Measurements from ENCODE around the gene SHISA6.

SHISA6 gene

DNA sequence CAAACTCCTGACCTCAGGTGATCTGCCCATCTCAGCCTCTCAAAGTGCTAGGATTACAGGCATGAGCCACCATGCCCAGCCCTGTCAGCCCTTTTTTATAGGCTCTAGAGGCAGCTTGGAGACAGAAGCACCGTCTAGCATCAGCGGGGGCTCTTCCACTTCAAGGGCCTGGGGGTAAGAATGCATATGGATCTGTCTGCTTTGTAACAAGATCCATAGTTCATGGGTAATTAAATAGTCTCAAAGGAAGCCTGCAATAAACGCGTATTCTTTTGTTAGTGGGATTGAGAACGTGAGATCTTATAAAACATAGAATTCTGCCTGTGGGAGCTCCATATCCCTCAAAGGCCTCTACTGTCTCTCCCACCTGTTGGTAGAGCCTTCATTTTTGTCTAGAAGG lies 142.1 kb downstream of the SHISA6 start:
- H3K27me3 ChIP-seq (ENCODE audit: insufficient read depth, low read depth), result no peaks in the 10 kb centered on the region
- H3K4me1 ChIP-seq (ENCODE audit: low read depth, poor library complexity, severe bottlenecking), result no peaks in the 10 kb centered on the region
- H2AFZ ChIP-seq (ENCODE audit: low read depth), result no peak overlapping the region
- no peak overlapping the region for H3K4me2 ChIP-seq
- no peaks in the 10 kb centered on the region for H3K79me2 ChIP-seq (ENCODE audit: insufficient read depth, low read depth)
- no peaks in the 10 kb centered on the region for H3K36me3 ChIP-seq (ENCODE audit: insufficient read depth)
- TF ChIP-seq, protein P1, sequence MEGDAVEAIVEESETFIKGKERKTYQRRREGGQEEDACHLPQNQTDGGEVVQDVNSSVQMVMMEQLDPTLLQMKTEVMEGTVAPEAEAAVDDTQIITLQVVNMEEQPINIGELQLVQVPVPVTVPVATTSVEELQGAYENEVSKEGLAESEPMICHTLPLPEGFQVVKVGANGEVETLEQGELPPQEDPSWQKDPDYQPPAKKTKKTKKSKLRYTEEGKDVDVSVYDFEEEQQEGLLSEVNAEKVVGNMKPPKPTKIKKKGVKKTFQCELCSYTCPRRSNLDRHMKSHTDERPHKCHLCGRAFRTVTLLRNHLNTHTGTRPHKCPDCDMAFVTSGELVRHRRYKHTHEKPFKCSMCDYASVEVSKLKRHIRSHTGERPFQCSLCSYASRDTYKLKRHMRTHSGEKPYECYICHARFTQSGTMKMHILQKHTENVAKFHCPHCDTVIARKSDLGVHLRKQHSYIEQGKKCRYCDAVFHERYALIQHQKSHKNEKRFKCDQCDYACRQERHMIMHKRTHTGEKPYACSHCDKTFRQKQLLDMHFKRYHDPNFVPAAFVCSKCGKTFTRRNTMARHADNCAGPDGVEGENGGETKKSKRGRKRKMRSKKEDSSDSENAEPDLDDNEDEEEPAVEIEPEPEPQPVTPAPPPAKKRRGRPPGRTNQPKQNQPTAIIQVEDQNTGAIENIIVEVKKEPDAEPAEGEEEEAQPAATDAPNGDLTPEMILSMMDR (conservative IDR thresholded peaks at IDR 0.05; ENCODE audit: low read depth, low read length), result no peak
- no peak overlapping the region for H3K27ac ChIP-seq
- H3K9ac ChIP-seq, result no peak overlapping the region
- no peaks in the 10 kb centered on the region for H4K20me1 ChIP-seq (ENCODE audit: insufficient read depth)
- no peak overlapping the region for H3K4me3 ChIP-seq (IDR thresholded peaks at IDR 0.05; ENCODE audit: insufficient read depth, low read depth, low read length)

DNA sequence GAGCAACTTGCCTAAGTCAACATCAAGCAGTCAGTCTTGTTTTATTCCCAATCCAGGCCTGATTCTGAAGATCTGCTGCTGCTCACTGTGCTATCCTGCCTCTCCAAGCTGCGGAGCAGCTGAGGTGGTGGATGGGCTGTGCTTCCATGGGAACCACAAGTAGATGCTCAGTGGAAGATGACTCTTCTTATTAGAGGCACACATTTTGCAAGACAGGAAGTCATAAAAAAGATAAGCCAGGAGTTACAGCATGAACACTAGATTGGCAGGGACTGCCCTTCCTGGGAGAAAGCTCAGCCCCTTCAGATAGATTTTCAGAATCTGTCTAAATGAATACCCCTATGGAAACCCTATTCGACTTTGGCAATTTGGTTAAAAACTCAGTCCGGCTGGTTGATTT lies 143.1 kb downstream of the SHISA6 start:
- Histone ChIP-seq H3K27me3 (ENCODE audit: insufficient read depth, low read depth) (no peaks in the 10 kb centered on the region), H3K4me3 (IDR thresholded peaks at IDR 0.05; ENCODE audit: insufficient read depth, low read depth, low read length) (no peak overlapping the region), H4K20me1 (ENCODE audit: insufficient read depth) (no peaks in the 10 kb centered on the region), H3K36me3 (ENCODE audit: insufficient read depth) (no peaks in the 10 kb centered on the region), H3K4me2 (no peak overlapping the region), H2AFZ (ENCODE audit: low read depth) (no peak overlapping the region), H3K27ac (no peak overlapping the region), H3K9ac (no peak overlapping the region), H3K4me1 (ENCODE audit: low read depth, poor library complexity, severe bottlenecking) (no peaks in the 10 kb centered on the region), H3K79me2 (ENCODE audit: insufficient read depth, low read depth) (no peaks in the 10 kb centered on the region)
- TF ChIP-seq, protein P1 (conservative IDR thresholded peaks at IDR 0.05; ENCODE audit: low read depth, low read length), result no peak

DNA sequence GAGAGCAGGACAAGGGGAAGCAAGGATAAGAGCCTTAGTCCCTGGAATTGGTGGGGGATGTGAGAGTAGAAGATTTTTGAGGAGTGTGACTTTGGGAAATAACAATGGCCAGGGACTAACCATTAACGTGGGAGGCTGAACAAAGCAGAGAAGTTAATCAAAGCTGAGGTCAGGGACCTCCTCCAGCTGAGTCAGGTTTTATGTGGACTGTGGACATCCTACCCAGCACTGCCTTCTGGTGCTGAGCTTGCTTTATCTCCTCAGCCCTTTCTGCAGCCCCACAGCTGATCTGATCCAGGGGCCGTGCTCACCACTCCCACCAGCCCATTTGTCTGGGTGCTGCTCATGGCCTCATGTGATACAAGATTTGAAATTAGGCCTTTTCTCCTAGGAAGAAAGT lies 146.6 kb downstream of the SHISA6 start:
- no peaks in the 10 kb centered on the region for H3K79me2 ChIP-seq (ENCODE audit: insufficient read depth, low read depth)
- TF ChIP-seq, protein P1 (conservative IDR thresholded peaks at IDR 0.05; ENCODE audit: low read depth, low read length), result no peak

DNA sequence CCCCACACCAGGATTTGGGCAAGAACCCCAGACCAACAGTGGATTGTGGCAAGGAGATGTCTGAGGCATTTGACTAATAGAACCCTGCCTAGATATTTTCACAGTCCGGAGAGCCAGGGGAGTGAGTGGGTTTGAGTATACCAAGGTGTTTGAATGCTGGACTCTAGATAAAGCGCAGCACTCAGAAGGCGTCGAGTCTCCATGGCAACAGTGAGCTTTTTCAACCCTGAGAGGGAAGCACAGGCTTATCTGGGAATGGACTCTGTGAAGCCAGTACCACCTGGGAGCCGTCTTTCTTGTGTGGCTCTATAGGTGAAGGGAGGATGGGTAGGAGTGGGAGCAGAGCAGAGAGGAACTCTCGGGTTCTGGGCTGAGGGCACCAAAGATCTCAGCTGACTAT lies 147.0 kb downstream of the SHISA6 start:
- H3K4me2 ChIP-seq, result no peak overlapping the region
- no peak overlapping the region for H3K27ac ChIP-seq
- no peak overlapping the region for H3K9ac ChIP-seq
- H3K27me3 ChIP-seq (ENCODE audit: insufficient read depth, low read depth), result no peaks in the 10 kb centered on the region
- no peaks in the 10 kb centered on the region for H4K20me1 ChIP-seq (ENCODE audit: insufficient read depth)
- H3K4me1 ChIP-seq (ENCODE audit: low read depth, poor library complexity, severe bottlenecking), result no peaks in the 10 kb centered on the region
- TF ChIP-seq, protein P1 (conservative IDR thresholded peaks at IDR 0.05; ENCODE audit: low read depth, low read length), result no peak
- H3K36me3 ChIP-seq (ENCODE audit: insufficient read depth), result no peaks in the 10 kb centered on the region
- H3K79me2 ChIP-seq (ENCODE audit: insufficient read depth, low read depth), result no peaks in the 10 kb centered on the region
- H3K4me3 ChIP-seq (IDR thresholded peaks at IDR 0.05; ENCODE audit: insufficient read depth, low read depth, low read length), result no peak overlapping the region
- no peak overlapping the region for H2AFZ ChIP-seq (ENCODE audit: low read depth)

More for the DNA sequence above, 146.6 kb downstream of the SHISA6 start:
- no peaks in the 10 kb centered on the region for H4K20me1 ChIP-seq (ENCODE audit: insufficient read depth)
- no peak overlapping the region for H2AFZ ChIP-seq (ENCODE audit: low read depth)
- no peaks in the 10 kb centered on the region for H3K4me1 ChIP-seq (ENCODE audit: low read depth, poor library complexity, severe bottlenecking)
- H3K4me3 ChIP-seq (IDR thresholded peaks at IDR 0.05; ENCODE audit: insufficient read depth, low read depth, low read length), result no peak overlapping the region
- no peaks in the 10 kb centered on the region for H3K27me3 ChIP-seq (ENCODE audit: insufficient read depth, low read depth)
- H3K36me3 ChIP-seq (ENCODE audit: insufficient read depth), result no peaks in the 10 kb centered on the region
- no peak overlapping the region for H3K9ac ChIP-seq
- no peak overlapping the region for H3K4me2 ChIP-seq
- no peak overlapping the region for H3K27ac ChIP-seq
